RWPE2 (cell line): ENCODE measurements around the gene FOXP2.

Experiments
- ATAC-seq: fragments of 200-7000 bp; cut with Tn5 transposase; 3 replicates; pipeline ENCODE4 v1.9.1; 2021; ENCODE audit warnings: low read depth
- DNase-seq: peaks from one replicate; pipeline ENCODE4 v3.0.0-alpha.2; 2020; ENCODE audit warnings: low spot score
- H3K27ac ChIP-seq: fragments of 450-650 bp; 2 replicates; pipeline ENCODE4 v1.5.1; 2017; ENCODE audit warnings: mild to moderate bottlenecking; ENCODE audit not compliant: poor library complexity, severe bottlenecking
- H3K27me3 ChIP-seq: fragments of 250-450 bp; sonication (Bioruptor Pico); 2 replicates; pipeline ENCODE4 v1.5.1; 2021; ENCODE audit warnings: mild to moderate bottlenecking, moderate library complexity; ENCODE audit not compliant: insufficient read depth, poor library complexity, severe bottlenecking
- H3K36me3 ChIP-seq: fragments of 250-450 bp; sonication (Bioruptor Pico); 2 replicates; pipeline ENCODE4 v1.5.1; 2020; ENCODE audit warnings: low read depth, mild to moderate bottlenecking, moderate library complexity
- H3K4me1 ChIP-seq: fragments of 250-450 bp; sonication (Bioruptor Pico); 2 replicates; pipeline ENCODE4 v1.5.1; 2021; ENCODE audit warnings: mild to moderate bottlenecking, moderate library complexity; ENCODE audit not compliant: insufficient read depth, poor library complexity, severe bottlenecking
- H3K4me3 ChIP-seq: fragments of 250-450 bp; sonication (Bioruptor Pico); 2 replicates; pipeline ENCODE4 v1.5.1; 2021; ENCODE audit warnings: mild to moderate bottlenecking, moderate library complexity; ENCODE audit not compliant: severe bottlenecking
- H3K9me3 ChIP-seq: fragments of 250-450 bp; sonication (Bioruptor Pico); 2 replicates; pipeline ENCODE4 v1.5.1; 2021; ENCODE audit warnings: mild to moderate bottlenecking, moderate library complexity; ENCODE audit not compliant: severe bottlenecking
- TF ChIP-seq, protein P1 (sequence below): fragments of 450-650 bp; IDR thresholded peaks from one replicate; pipeline ENCODE4 v1.5.1; 2017; ENCODE audit warnings: mild to moderate bottlenecking, moderate library complexity; ENCODE audit not compliant: poor library complexity, severe bottlenecking

Gene FOXP2

DNA sequence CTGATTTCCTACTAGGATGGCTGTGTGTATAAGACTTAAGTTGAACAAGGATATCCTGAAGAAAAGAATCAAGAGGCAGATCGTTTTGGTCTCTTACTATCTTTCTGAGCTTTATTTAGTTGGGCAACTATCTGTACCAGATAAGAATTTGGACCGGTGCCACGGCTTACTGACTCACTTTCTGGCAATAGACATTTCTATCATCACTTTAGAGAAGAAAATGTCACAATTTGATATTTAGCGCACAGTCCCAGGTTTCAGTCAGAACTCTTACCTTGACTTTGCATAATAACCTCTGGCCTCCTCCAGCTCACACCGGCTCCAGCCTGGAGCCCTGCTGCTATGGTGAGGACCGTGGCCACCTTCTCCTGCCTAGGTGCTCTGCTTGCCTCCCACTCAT lies 289.1 kb downstream of the FOXP2 start:
- Histone ChIP-seq H3K27me3 (no peaks in the 10 kb centered on the region), H3K9me3 (no peaks in the 10 kb centered on the region), H3K4me3 (no peak overlapping the region), H3K36me3 (no peaks in the 10 kb centered on the region), H3K4me1 (no peaks in the 10 kb centered on the region), H3K27ac (no peak overlapping the region)
- ATAC-seq (0 out of 3 replicates have a peak, but pooled peaks have one; percentile 21), DNase-seq (no peak)
- TF ChIP-seq, protein P1, sequence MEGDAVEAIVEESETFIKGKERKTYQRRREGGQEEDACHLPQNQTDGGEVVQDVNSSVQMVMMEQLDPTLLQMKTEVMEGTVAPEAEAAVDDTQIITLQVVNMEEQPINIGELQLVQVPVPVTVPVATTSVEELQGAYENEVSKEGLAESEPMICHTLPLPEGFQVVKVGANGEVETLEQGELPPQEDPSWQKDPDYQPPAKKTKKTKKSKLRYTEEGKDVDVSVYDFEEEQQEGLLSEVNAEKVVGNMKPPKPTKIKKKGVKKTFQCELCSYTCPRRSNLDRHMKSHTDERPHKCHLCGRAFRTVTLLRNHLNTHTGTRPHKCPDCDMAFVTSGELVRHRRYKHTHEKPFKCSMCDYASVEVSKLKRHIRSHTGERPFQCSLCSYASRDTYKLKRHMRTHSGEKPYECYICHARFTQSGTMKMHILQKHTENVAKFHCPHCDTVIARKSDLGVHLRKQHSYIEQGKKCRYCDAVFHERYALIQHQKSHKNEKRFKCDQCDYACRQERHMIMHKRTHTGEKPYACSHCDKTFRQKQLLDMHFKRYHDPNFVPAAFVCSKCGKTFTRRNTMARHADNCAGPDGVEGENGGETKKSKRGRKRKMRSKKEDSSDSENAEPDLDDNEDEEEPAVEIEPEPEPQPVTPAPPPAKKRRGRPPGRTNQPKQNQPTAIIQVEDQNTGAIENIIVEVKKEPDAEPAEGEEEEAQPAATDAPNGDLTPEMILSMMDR, result no peak

DNA sequence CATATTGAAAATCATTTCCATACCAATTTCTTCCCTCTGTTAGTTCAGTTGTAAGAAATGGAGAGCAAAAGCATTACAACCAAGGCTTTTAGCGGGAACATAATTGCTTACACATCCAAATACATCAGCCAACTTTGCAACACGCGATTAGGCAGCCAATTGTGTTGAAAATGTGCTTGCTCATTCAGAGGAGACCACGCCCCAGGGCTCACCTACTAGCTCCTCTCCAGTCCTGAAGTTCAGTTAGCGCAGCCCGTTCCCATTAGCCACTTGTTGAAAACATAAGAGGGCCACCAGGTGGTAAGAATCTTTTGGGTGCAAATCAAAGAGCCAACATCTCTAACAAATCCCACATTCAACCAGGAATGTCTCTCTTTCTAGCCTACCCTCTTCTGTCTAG lies 294.0 kb downstream of the FOXP2 start:
- no peak for DNase-seq

DNA sequence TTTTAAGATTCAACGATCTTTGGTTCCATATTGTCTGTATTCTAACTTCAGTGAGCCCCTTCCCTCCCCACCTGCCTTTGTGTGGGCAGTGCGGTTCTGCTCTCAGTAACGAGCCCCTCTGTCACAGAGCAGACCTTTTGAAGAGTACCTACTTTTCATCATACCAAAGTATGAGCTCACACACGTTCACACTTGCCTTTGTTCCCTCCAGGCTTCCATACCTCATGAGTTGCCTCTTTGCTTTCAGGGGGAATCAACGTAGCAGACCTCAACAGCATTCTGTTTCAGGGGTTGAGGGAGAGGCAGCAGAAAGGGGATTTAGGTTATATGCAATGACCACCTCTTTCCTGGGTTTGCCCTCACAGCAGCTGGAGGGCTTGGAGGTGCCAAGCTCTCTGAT lies 295.9 kb downstream of the FOXP2 start:
- Histone ChIP-seq H3K4me3 (no peak overlapping the region), H3K9me3 (no peaks in the 10 kb centered on the region), H3K27ac (no peak overlapping the region), H3K36me3 (no peaks in the 10 kb centered on the region), H3K4me1 (no peaks in the 10 kb centered on the region), H3K27me3 (no peaks in the 10 kb centered on the region)
- no peak for ATAC-seq
- TF ChIP-seq, protein P1, result no peak
- no peak for DNase-seq

More for the DNA sequence above, 294.0 kb downstream of the FOXP2 start:
- TF ChIP-seq, protein P1, result no peak
- no peaks in the 10 kb centered on the region for H3K27me3 ChIP-seq
- no peak for ATAC-seq
- H3K4me1 ChIP-seq, result no peaks in the 10 kb centered on the region
- no peak overlapping the region for H3K4me3 ChIP-seq
- H3K27ac ChIP-seq, result no peak overlapping the region
- H3K36me3 ChIP-seq, result no peaks in the 10 kb centered on the region
- H3K9me3 ChIP-seq, result no peaks in the 10 kb centered on the region

DNA sequence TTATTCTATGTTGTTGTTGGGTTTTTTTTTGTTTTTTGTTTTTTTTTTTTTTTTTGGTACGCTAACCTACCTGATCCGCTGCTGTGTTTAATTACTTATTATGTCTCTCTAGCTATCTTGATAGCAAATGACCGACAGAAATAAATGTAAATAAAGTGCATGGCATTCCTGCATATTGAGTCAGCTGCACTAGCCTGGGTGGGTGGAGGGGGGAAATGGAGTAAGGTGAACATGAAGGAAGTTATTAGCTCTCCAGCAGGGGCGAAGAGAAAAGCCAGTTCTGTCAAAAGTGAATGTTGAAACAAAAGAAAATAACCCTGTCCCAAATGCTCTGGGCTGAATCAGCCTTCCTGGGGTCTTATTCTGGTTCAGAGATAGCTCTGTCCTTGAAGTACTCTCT lies 296.6 kb downstream of the FOXP2 start:
- H3K9me3 ChIP-seq, result no peaks in the 10 kb centered on the region
- H3K27ac ChIP-seq, result no peak overlapping the region
- ATAC-seq (peak; percentile 44; the same call in 2 of the 3 replicates), DNase-seq (no peak)
- no peaks in the 10 kb centered on the region for H3K27me3 ChIP-seq
- H3K4me1 ChIP-seq, result no peaks in the 10 kb centered on the region
- no peaks in the 10 kb centered on the region for H3K36me3 ChIP-seq
- no peak overlapping the region for H3K4me3 ChIP-seq
- TF ChIP-seq, protein P1, result no peak

DNA sequence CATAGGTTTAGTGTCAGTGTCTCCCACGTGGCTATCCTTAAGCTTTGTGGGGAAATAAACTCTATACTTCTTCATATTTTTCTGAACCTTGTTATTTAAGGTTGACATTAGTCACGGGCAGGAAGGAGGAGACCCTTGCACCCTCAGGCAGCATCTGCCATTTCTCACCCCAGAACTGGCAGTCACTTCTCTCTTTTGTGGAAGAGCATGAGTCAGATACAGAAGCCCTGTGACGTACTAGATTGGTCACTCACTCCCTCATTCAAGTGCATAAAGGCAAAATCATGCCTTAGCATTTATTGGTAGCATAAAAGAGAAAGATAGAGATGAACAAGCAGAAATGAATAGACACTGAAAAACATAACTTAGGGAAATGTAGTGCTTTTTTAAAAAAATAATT lies 301.3 kb downstream of the FOXP2 start:
- TF ChIP-seq, protein P1, result no peak
- H3K9me3 ChIP-seq, result no peaks in the 10 kb centered on the region
- H3K36me3 ChIP-seq, result no peaks in the 10 kb centered on the region
- H3K4me1 ChIP-seq, result no peaks in the 10 kb centered on the region
- H3K27ac ChIP-seq, result no peak overlapping the region
- H3K4me3 ChIP-seq, result no peak overlapping the region
- no peak for DNase-seq
- no peaks in the 10 kb centered on the region for H3K27me3 ChIP-seq
- peak; percentile 40; the same call in 1 of the 3 replicates for ATAC-seq
